Measurements from ENCODE around the gene LBX2.
A peak's percentile ranks its signal among the peaks of the same experiment; 100 is the strongest.
"Not testable (repeated sequence)": the region's sequence is repeated elsewhere in the genome, so short reads cannot be mapped to it uniquely, and the experiment has no call there.

Gene LBX2

GRCh38 chr2:74486141-74486540, 13.3 kb downstream of the LBX2 start:
- Histone ChIP-seq H3K4me1 (ENCODE audit: control insufficient read depth, low read depth, low read length) (no peaks in the 10 kb centered on the region), H4K5ac (ENCODE audit: low read length) (no peak overlapping the region), H2BK120ac (ENCODE audit: low read depth, low read length) (no peak overlapping the region), H3K36me3 (ENCODE audit: control insufficient read depth, insufficient read depth, low read length) (peaks cover 2% of the 10 kb centered on the region), H3K4ac (ENCODE audit: low read depth, low read length) (no peak overlapping the region), H3K9ac (ENCODE audit: low read length) (no peak overlapping the region), H3K27ac (ENCODE audit: low read depth, low read length) (no peak overlapping the region), H4K8ac (ENCODE audit: low read depth, low read length) (no peak overlapping the region), H3K79me2 (ENCODE audit: control insufficient read depth, insufficient read depth, low read length) (no peaks in the 10 kb centered on the region), H3K4me3 (ENCODE audit: low read length) (no peak overlapping the region), H3K56ac (ENCODE audit: low read length) (no peak overlapping the region), H3K4me2 (ENCODE audit: low read length) (no peak overlapping the region), H2BK5ac (ENCODE audit: low read length) (no peak overlapping the region), H2AK5ac (ENCODE audit: low read length) (no peak overlapping the region), H3K27me3 (ENCODE audit: insufficient read depth, low read length, poor library complexity) (no peaks in the 10 kb centered on the region), H3K18ac (ENCODE audit: low read length) (no peak overlapping the region), H3K23ac (ENCODE audit: low read length) (no peak overlapping the region), H3K79me1 (ENCODE audit: low read length) (peaks cover 7% of the 10 kb centered on the region), H2BK15ac (replicated peaks; ENCODE audit: low read depth) (no peak overlapping the region)
- no CpG with 5 or more reads among the region's 2 CpGs for WGBS (ENCODE audit: extremely low coverage, insufficient coverage, low lambda C conversion rate)
- no peak for DNase-seq

GRCh38 chr2:74483675-74484164, 15.7 kb downstream of the LBX2 start:
- H2BK120ac ChIP-seq (ENCODE audit: low read depth, low read length); H4K5ac ChIP-seq (ENCODE audit: low read length); H3K36me3 ChIP-seq (ENCODE audit: control insufficient read depth, insufficient read depth, low read length); H3K23ac ChIP-seq (ENCODE audit: low read length); H2AK5ac ChIP-seq (ENCODE audit: low read length); H2BK5ac ChIP-seq (ENCODE audit: low read length); H3K27me3 ChIP-seq (ENCODE audit: insufficient read depth, low read length, poor library complexity); H3K27ac ChIP-seq (ENCODE audit: low read depth, low read length); H3K4ac ChIP-seq (ENCODE audit: low read depth, low read length); H2BK15ac ChIP-seq (replicated peaks; ENCODE audit: low read depth); H3K4me1 ChIP-seq (ENCODE audit: control insufficient read depth, low read depth, low read length); H3K79me2 ChIP-seq (ENCODE audit: control insufficient read depth, insufficient read depth, low read length); H4K8ac ChIP-seq (ENCODE audit: low read depth, low read length); H3K18ac ChIP-seq (ENCODE audit: low read length); DNase-seq: not testable (repeated sequence)
- H3K9ac ChIP-seq (ENCODE audit: low read length): peak overlapping the region; percentile 63
- H3K4me3 ChIP-seq (ENCODE audit: low read length): peak overlapping the region; percentile 23
- H3K4me2 ChIP-seq (ENCODE audit: low read length): peak overlapping the region; percentile 52
- no CpG with 5 or more reads among the region's 19 CpGs for WGBS (ENCODE audit: extremely low coverage, insufficient coverage, low lambda C conversion rate)
- H3K79me1 ChIP-seq (ENCODE audit: low read length): peaks cover 12% of the 10 kb centered on the region
- peak overlapping the region; percentile 71 for H3K56ac ChIP-seq (ENCODE audit: low read length)

GRCh38 chr2:74482801-74483674, 16.4 kb downstream of the LBX2 start, which contains the start of the genes CCDC142 and TTC31:
CCDC142 (minus strand) TSS chr2:74482998; CDS start chr2:74482837, 161 bp downstream.
TTC31 (plus strand) TSS chr2:74483081; CDS start chr2:74483096, 15 bp downstream.
- Histone ChIP-seq H2BK5ac (ENCODE audit: low read length) (peak within 1 kb of the TSS; percentile 86), H2BK15ac (replicated peaks; ENCODE audit: low read depth) (no peak within 1 kb of the TSS), H3K4me2 (ENCODE audit: low read length) (peak within 1 kb of the TSS; percentile 99), H4K8ac (ENCODE audit: low read depth, low read length) (peak within 1 kb of the TSS; percentile 83), H3K4ac (ENCODE audit: low read depth, low read length) (peak within 1 kb of the TSS; percentile 5), H3K56ac (ENCODE audit: low read length) (peak within 1 kb of the TSS; percentile 94), H3K23ac (ENCODE audit: low read length) (peak within 1 kb of the TSS; percentile 2), H2AK5ac (ENCODE audit: low read length) (no peak within 1 kb of the TSS), H3K4me3 (ENCODE audit: low read length) (peak within 1 kb of the TSS; percentile 75), H3K9ac (ENCODE audit: low read length) (peak within 1 kb of the TSS; percentile 84), H3K18ac (ENCODE audit: low read length) (peak within 1 kb of the TSS; percentile 55), H3K79me2 (ENCODE audit: control insufficient read depth, insufficient read depth, low read length) (no peaks in the 10 kb centered on the region), H2BK120ac (ENCODE audit: low read depth, low read length) (no peak within 1 kb of the TSS), H3K36me3 (ENCODE audit: control insufficient read depth, insufficient read depth, low read length) (peaks cover 3% of the 10 kb centered on the region), H4K5ac (ENCODE audit: low read length) (no peak within 1 kb of the TSS), H3K27me3 (ENCODE audit: insufficient read depth, low read length, poor library complexity) (no peaks in the 10 kb centered on the region), H3K4me1 (ENCODE audit: control insufficient read depth, low read depth, low read length) (no peaks in the 10 kb centered on the region), H3K79me1 (ENCODE audit: low read length) (peaks cover 12% of the 10 kb centered on the region), H3K27ac (ENCODE audit: low read depth, low read length) (peak within 1 kb of the TSS; percentile 62)
- WGBS (ENCODE audit: extremely low coverage, insufficient coverage, low lambda C conversion rate): no CpG with 5 or more reads among the region's 50 CpGs
- peak; percentile 98 for DNase-seq

GRCh38 chr2:74481961-74482800, 17.2 kb downstream of the LBX2 start:
- H3K18ac ChIP-seq (ENCODE audit: low read length): peak overlapping the region; percentile 2
- H3K4me3 ChIP-seq (ENCODE audit: low read length): peak overlapping the region; percentile 70
- H2BK5ac ChIP-seq (ENCODE audit: low read length): peak overlapping the region; percentile 47
- no CpG with 5 or more reads among the region's 80 CpGs for WGBS (ENCODE audit: extremely low coverage, insufficient coverage, low lambda C conversion rate)
- H3K79me2 ChIP-seq (ENCODE audit: control insufficient read depth, insufficient read depth, low read length): no peaks in the 10 kb centered on the region
- H3K36me3 ChIP-seq (ENCODE audit: control insufficient read depth, insufficient read depth, low read length): peaks cover 3% of the 10 kb centered on the region
- peak overlapping the region; percentile 37 for H3K23ac ChIP-seq (ENCODE audit: low read length)
- H4K5ac ChIP-seq (ENCODE audit: low read length): no peak overlapping the region
- H3K9ac ChIP-seq (ENCODE audit: low read length): peak overlapping the region; percentile 84
- peak overlapping the region; percentile 92 for H3K56ac ChIP-seq (ENCODE audit: low read length)
- H2BK120ac ChIP-seq (ENCODE audit: low read depth, low read length): no peak overlapping the region
- peak overlapping the region; percentile 5 for H3K4ac ChIP-seq (ENCODE audit: low read depth, low read length)
- H3K4me1 ChIP-seq (ENCODE audit: control insufficient read depth, low read depth, low read length): no peaks in the 10 kb centered on the region
- peak overlapping the region; percentile 99 for H3K4me2 ChIP-seq (ENCODE audit: low read length)
- peaks cover 12% of the 10 kb centered on the region for H3K79me1 ChIP-seq (ENCODE audit: low read length)
- no peaks in the 10 kb centered on the region for H3K27me3 ChIP-seq (ENCODE audit: insufficient read depth, low read length, poor library complexity)
- DNase-seq: peak; percentile 51
- H3K27ac ChIP-seq (ENCODE audit: low read depth, low read length): peak overlapping the region; percentile 49
- no peak overlapping the region for H2BK15ac ChIP-seq (replicated peaks; ENCODE audit: low read depth)
- no peak overlapping the region for H4K8ac ChIP-seq (ENCODE audit: low read depth, low read length)
- no peak overlapping the region for H2AK5ac ChIP-seq (ENCODE audit: low read length)

- Histone ChIP-seq H4K5ac (ENCODE audit: low read length) (no peak overlapping the region), H2AK5ac (ENCODE audit: low read length) (no peak overlapping the region), H3K18ac (ENCODE audit: low read length) (no peak overlapping the region), H3K4ac (ENCODE audit: low read depth, low read length) (no peak overlapping the region), H3K79me2 (ENCODE audit: control insufficient read depth, insufficient read depth, low read length) (no peaks in the 10 kb centered on the region), H3K4me2 (ENCODE audit: low read length) (peak overlapping the region; percentile 99), H2BK15ac (replicated peaks; ENCODE audit: low read depth) (no peak overlapping the region), H4K8ac (ENCODE audit: low read depth, low read length) (no peak overlapping the region), H3K4me1 (ENCODE audit: control insufficient read depth, low read depth, low read length) (no peaks in the 10 kb centered on the region), H2BK5ac (ENCODE audit: low read length) (no peak overlapping the region), H3K56ac (ENCODE audit: low read length) (peak overlapping the region; percentile 92), H3K27ac (ENCODE audit: low read depth, low read length) (no peak overlapping the region), H3K36me3 (ENCODE audit: control insufficient read depth, insufficient read depth, low read length) (peaks cover 3% of the 10 kb centered on the region), H3K27me3 (ENCODE audit: insufficient read depth, low read length, poor library complexity) (no peaks in the 10 kb centered on the region), H2BK120ac (ENCODE audit: low read depth, low read length) (no peak overlapping the region), H3K9ac (ENCODE audit: low read length) (peak overlapping the region; percentile 84), H3K23ac (ENCODE audit: low read length) (peak overlapping the region; percentile 37), H3K79me1 (ENCODE audit: low read length) (peaks cover 12% of the 10 kb centered on the region), H3K4me3 (ENCODE audit: low read length) (peak overlapping the region; percentile 70)
- DNase-seq: no peak
- WGBS (ENCODE audit: extremely low coverage, insufficient coverage, low lambda C conversion rate): no CpG with 5 or more reads among the region's 3 CpGs
Observed at GRCh38 chr2:74481431-74481830, 18.0 kb downstream of the LBX2 start.
